IMR-90 (cell line): ENCODE measurements around the gene HTRA2. TPM values are rescaled to one million over a fixed set of nuclear protein-coding genes. Genes with fewer than 3 reads are reported as not detected.

Source experiments
- polyA plus RNA-seq, 3 experiments: library from polyadenylated mRNA; depleted of rRNA; stranded (reverse); fragments of >200 nt; gene quantifications; 2 replicates each; pipeline ENCODE4 v1.2.3, GENCODE V29; 2012; ENCODE audit warnings: low replicate concordance in 1 of 3
- total RNA-seq: library from RNA; depleted of rRNA; stranded (reverse); fragments of >200 nt; gene quantifications from 2 replicates; pipeline ENCODE4 v1.2.3, GENCODE V29; 2012
- TF ChIP-seq, protein P1 (sequence below): fragments of 150-350 bp; IDR thresholded peaks from 2 replicates; pipeline ENCODE4 v1.6.1; 2017; ENCODE audit warnings: mild to moderate bottlenecking, antibody characterized with exemption, low read length, low read depth

HTRA2 gene
- total and polyA plus RNA-seq, 2 of the 4 experiments (the other 2 are of a cell fraction): 23.6 to 28.1 TPM

DNA sequence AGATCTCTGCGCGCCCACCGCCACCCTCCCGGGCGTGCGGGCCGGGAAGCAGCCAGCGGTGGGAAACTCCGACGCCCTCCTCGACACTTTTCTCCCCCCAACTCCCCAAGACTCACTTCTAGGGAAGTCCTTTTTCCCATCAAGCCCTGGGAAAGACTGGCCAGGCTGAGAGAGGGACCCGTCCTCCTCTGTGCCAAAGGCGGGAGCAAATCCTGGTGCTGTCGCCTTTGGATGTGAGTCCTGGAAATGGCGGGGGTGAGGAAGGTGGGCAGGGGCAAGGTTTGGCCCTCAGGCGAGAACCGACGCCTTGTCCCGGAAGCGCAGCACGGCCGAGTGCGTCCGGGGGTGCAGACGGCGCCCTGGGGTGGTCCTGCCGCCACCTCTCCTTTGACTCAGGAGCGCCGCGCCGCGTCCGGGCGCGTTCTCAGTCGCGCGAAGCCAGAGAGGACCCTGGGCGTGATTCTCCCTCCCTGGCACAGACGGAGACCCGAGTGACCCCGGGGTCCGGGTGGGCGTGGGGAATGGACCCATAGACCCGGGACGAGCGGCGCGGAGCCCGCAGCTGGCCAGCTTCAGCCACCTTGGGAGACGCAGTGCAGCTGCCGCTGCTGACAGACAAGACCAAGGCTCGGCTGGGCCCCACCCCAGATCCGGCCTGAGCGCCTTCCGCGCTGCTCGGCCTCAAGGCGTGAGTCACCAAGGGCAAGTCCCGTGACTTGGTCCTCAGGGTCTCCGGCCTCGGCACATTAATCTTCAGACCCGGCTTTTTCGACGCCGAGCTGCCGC, 26.8 kb upstream of the HTRA2 start (continued):
- TF ChIP-seq, protein P1, sequence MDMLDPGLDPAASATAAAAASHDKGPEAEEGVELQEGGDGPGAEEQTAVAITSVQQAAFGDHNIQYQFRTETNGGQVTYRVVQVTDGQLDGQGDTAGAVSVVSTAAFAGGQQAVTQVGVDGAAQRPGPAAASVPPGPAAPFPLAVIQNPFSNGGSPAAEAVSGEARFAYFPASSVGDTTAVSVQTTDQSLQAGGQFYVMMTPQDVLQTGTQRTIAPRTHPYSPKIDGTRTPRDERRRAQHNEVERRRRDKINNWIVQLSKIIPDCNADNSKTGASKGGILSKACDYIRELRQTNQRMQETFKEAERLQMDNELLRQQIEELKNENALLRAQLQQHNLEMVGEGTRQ: peak; percentile 45; the same call in 1 of the 2 replicates
